ENCODE measurements around the gene HBS1L.

- TF ChIP-seq, protein P1, sequence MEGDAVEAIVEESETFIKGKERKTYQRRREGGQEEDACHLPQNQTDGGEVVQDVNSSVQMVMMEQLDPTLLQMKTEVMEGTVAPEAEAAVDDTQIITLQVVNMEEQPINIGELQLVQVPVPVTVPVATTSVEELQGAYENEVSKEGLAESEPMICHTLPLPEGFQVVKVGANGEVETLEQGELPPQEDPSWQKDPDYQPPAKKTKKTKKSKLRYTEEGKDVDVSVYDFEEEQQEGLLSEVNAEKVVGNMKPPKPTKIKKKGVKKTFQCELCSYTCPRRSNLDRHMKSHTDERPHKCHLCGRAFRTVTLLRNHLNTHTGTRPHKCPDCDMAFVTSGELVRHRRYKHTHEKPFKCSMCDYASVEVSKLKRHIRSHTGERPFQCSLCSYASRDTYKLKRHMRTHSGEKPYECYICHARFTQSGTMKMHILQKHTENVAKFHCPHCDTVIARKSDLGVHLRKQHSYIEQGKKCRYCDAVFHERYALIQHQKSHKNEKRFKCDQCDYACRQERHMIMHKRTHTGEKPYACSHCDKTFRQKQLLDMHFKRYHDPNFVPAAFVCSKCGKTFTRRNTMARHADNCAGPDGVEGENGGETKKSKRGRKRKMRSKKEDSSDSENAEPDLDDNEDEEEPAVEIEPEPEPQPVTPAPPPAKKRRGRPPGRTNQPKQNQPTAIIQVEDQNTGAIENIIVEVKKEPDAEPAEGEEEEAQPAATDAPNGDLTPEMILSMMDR (IDR thresholded peaks at IDR 0.05; ENCODE audit: insufficient read depth, low read length, poor library complexity, severe bottlenecking), result no peak
- TF ChIP-seq EZH2phosphoT487 (conservative IDR thresholded peaks at IDR 0.05; ENCODE audit: low read length), result no peak
Observed at GRCh38 chr6:134918418-134918961, 136.1 kb downstream of the HBS1L start.

Data from SU-DHL-6 (cell line).